HG02798 (cell line): ENCODE data around the gene PHACTR3.
"Not testable (repeated sequence)": the region's sequence is repeated elsewhere in the genome, so short reads cannot be mapped to it uniquely, and the experiment has no call there.

Experiments used
- ATAC-seq: cut with Tn5 transposase; IDR thresholded peaks from one replicate; pipeline ENCODE4 v1.9.1; 2021; ENCODE audit warnings: mild to moderate bottlenecking; ENCODE audit not compliant: unreplicated experiment, poor library complexity

PHACTR3 gene

GRCh38 chr20:59603781-59604541 lies at the start of gene PHACTR3:
PHACTR3 (plus strand) TSS chr20:59604540; CDS start chr20:59605015, 475 bp downstream.
- no peak for ATAC-seq

GRCh38 chr20:59557733-59558529 lies 46.4 kb upstream of the PHACTR3 start:
- not testable (repeated sequence) for ATAC-seq

GRCh38 chr20:59559024-59559817 lies 45.1 kb upstream of the PHACTR3 start:
- no peak for ATAC-seq

GRCh38 chr20:59559863-59560262 lies 44.5 kb upstream of the PHACTR3 start:
- no peak for ATAC-seq

GRCh38 chr20:59560588-59561227 lies 43.6 kb upstream of the PHACTR3 start:
- no peak for ATAC-seq

GRCh38 chr20:59561228-59561605 lies 43.1 kb upstream of the PHACTR3 start:
- no peak for ATAC-seq

GRCh38 chr20:59561614-59562277 lies 42.6 kb upstream of the PHACTR3 start:
- no peak for ATAC-seq

- no peak for ATAC-seq
Observed at GRCh38 chr20:59564171-59564570, 40.2 kb upstream of the PHACTR3 start.

GRCh38 chr20:59564943-59565342 lies 39.4 kb upstream of the PHACTR3 start:
- ATAC-seq: no peak

GRCh38 chr20:59565768-59566461 lies 38.4 kb upstream of the PHACTR3 start:
- no peak for ATAC-seq

- ATAC-seq: no peak
Observed at GRCh38 chr20:59566631-59567524, 37.5 kb upstream of the PHACTR3 start.

GRCh38 chr20:59567585-59568508 lies 36.5 kb upstream of the PHACTR3 start:
- no peak for ATAC-seq

GRCh38 chr20:59568509-59569024 lies 35.8 kb upstream of the PHACTR3 start:
- ATAC-seq: no peak

- ATAC-seq: no peak
Observed at GRCh38 chr20:59569305-59569704, 35.0 kb upstream of the PHACTR3 start.

GRCh38 chr20:59571151-59571550 lies 33.2 kb upstream of the PHACTR3 start:
- ATAC-seq: no peak

- ATAC-seq: no peak
Observed at GRCh38 chr20:59571551-59572314, 32.6 kb upstream of the PHACTR3 start.
